ENCODE measurements around the gene LRBA. TPM values are rescaled to one million over a fixed set of nuclear protein-coding genes. Genes with fewer than 3 reads are reported as not detected.
"Not testable (repeated sequence)": the region's sequence is repeated elsewhere in the genome, so short reads cannot be mapped to it uniquely, and the experiment has no call there.

Gene LRBA
- total and polyA plus RNA-seq, 2 donors: 18.4 to 38.6 TPM

GRCh38 chr4:150769248-150769647 lies 245.8 kb downstream of the LRBA start:
- no peaks in the 10 kb centered on the region for H3K9me3 ChIP-seq (ENCODE audit: control insufficient read depth in 2 of 2, insufficient read depth in 1 of 2, low read length in 1 of 2)
- no peaks in the 10 kb centered on the region for H3K4me1 ChIP-seq (ENCODE audit: control insufficient read depth in 2 of 2, insufficient read depth in 2 of 2, low read length in 2 of 2)
- no peaks in the 10 kb centered on the region for H3K36me3 ChIP-seq (ENCODE audit: control insufficient read depth in 2 of 2, insufficient read depth in 2 of 2, low read length in 1 of 2)
- no peak overlapping the region for H3K27ac ChIP-seq (ENCODE audit: low read depth in 1 of 2, low read length in 1 of 2)
- DNase-seq (ENCODE audit: low read depth in 6 of 9, low spot score in 9 of 9): no peak
- no peak overlapping the region for H3K4me3 ChIP-seq (ENCODE audit: low read length in 2 of 2)
- over 99% methylated on average over 2 of the region's 2 CpGs for WGBS
- no peaks in the 10 kb centered on the region for H3K27me3 ChIP-seq (ENCODE audit: control insufficient read depth in 2 of 2, insufficient read depth in 1 of 2, low read length in 1 of 2)

DNA sequence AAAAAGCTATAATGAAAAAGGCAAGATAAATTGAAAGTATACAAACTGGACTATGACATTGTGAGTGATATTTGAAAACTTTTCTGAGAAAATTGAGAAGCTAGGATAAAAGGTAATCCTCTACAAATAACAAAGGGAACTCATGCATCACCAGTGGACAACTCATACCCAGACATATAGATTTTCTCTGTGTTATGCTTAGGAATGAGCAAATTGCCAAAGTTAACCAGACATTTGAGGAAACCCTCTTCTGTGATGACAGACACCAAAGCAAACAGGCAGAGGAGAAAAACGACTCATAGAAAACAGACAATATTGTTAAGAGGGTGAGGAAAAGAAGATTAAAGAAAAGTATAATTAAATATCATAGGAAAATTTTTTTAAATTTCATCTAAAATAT lies 246.6 kb downstream of the LRBA start:
- 95% methylated on average over 1 of the region's 1 CpG for WGBS
- no peaks in the 10 kb centered on the region for H3K4me1 ChIP-seq (ENCODE audit: control insufficient read depth in 2 of 2, insufficient read depth in 2 of 2, low read length in 2 of 2)
- no peaks in the 10 kb centered on the region for H3K9me3 ChIP-seq (ENCODE audit: control insufficient read depth in 2 of 2, insufficient read depth in 1 of 2, low read length in 1 of 2)
- no peaks in the 10 kb centered on the region for H3K27me3 ChIP-seq (ENCODE audit: control insufficient read depth in 2 of 2, insufficient read depth in 1 of 2, low read length in 1 of 2)
- no peak for DNase-seq (ENCODE audit: low read depth in 6 of 9, low spot score in 9 of 9)
- H3K36me3 ChIP-seq (ENCODE audit: control insufficient read depth in 2 of 2, insufficient read depth in 2 of 2, low read length in 1 of 2): no peaks in the 10 kb centered on the region
- H3K27ac ChIP-seq (ENCODE audit: low read depth in 1 of 2, low read length in 1 of 2): no peak overlapping the region
- no peak overlapping the region for H3K4me3 ChIP-seq (ENCODE audit: low read length in 2 of 2)

GRCh38 chr4:150765216-150765615 lies 249.9 kb downstream of the LRBA start:
- no peaks in the 10 kb centered on the region for H3K36me3 ChIP-seq (ENCODE audit: control insufficient read depth in 2 of 2, insufficient read depth in 2 of 2, low read length in 1 of 2)

GRCh38 chr4:150751648-150752047 lies 263.4 kb downstream of the LRBA start:
- no peaks in the 10 kb centered on the region for H3K27me3 ChIP-seq (ENCODE audit: control insufficient read depth in 2 of 2, insufficient read depth in 1 of 2, low read length in 1 of 2)
- no peaks in the 10 kb centered on the region for H3K4me1 ChIP-seq (ENCODE audit: control insufficient read depth in 2 of 2, insufficient read depth in 2 of 2, low read length in 2 of 2)
- no peaks in the 10 kb centered on the region for H3K9me3 ChIP-seq (ENCODE audit: control insufficient read depth in 2 of 2, insufficient read depth in 1 of 2, low read length in 1 of 2)
- H3K36me3 ChIP-seq (ENCODE audit: control insufficient read depth in 2 of 2, insufficient read depth in 2 of 2, low read length in 1 of 2): no peaks in the 10 kb centered on the region
- H3K4me3 ChIP-seq (ENCODE audit: low read length in 2 of 2): no peak overlapping the region
- no peak for DNase-seq (ENCODE audit: low read depth in 6 of 9, low spot score in 9 of 9)
- H3K27ac ChIP-seq (ENCODE audit: low read depth in 1 of 2, low read length in 1 of 2): no peak overlapping the region

More at GRCh38 chr4:150765216-150765615, 249.9 kb downstream of the LRBA start:
- Histone ChIP-seq H3K27ac (ENCODE audit: low read depth in 1 of 2, low read length in 1 of 2) (no peak overlapping the region), H3K4me3 (ENCODE audit: low read length in 2 of 2) (no peak overlapping the region), H3K27me3 (ENCODE audit: control insufficient read depth in 2 of 2, insufficient read depth in 1 of 2, low read length in 1 of 2) (no peaks in the 10 kb centered on the region), H3K9me3 (ENCODE audit: control insufficient read depth in 2 of 2, insufficient read depth in 1 of 2, low read length in 1 of 2) (no peaks in the 10 kb centered on the region), H3K4me1 (ENCODE audit: control insufficient read depth in 2 of 2, insufficient read depth in 2 of 2, low read length in 2 of 2) (no peaks in the 10 kb centered on the region)
- WGBS: 98% methylated on average over 2 of the region's 2 CpGs
- no peak for DNase-seq (ENCODE audit: low read depth in 6 of 9, low spot score in 9 of 9)

GRCh38 chr4:150750824-150751223 lies 264.3 kb downstream of the LRBA start:
- no peaks in the 10 kb centered on the region for H3K4me1 ChIP-seq (ENCODE audit: control insufficient read depth in 2 of 2, insufficient read depth in 2 of 2, low read length in 2 of 2)
- H3K9me3 ChIP-seq (ENCODE audit: control insufficient read depth in 2 of 2, insufficient read depth in 1 of 2, low read length in 1 of 2): no peaks in the 10 kb centered on the region
- H3K27me3 ChIP-seq (ENCODE audit: control insufficient read depth in 2 of 2, insufficient read depth in 1 of 2, low read length in 1 of 2): no peaks in the 10 kb centered on the region
- DNase-seq (ENCODE audit: low read depth in 6 of 9, low spot score in 9 of 9): no peak
- H3K27ac ChIP-seq (ENCODE audit: low read depth in 1 of 2, low read length in 1 of 2): no peak overlapping the region
- H3K36me3 ChIP-seq (ENCODE audit: control insufficient read depth in 2 of 2, insufficient read depth in 2 of 2, low read length in 1 of 2): no peaks in the 10 kb centered on the region
- no peak overlapping the region for H3K4me3 ChIP-seq (ENCODE audit: low read length in 2 of 2)

DNA sequence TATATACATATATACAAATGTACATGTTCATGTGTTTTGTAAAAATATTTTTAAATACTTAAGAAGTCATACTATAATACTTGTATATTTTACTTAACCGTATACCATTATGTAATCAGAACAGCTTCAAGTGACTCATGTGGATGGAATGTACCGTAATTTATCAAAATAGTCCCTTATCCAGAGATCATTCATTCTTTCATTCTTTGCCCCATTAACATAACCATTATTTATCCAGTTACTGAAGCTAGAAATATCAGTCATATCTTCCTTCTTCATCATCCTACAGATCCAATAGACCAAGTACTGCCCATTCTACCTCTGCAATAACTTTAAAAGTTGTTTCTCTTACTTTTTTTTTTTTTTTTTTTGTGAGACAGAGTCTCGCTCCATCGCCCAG lies 268.9 kb downstream of the LRBA start:
- Histone ChIP-seq H3K36me3 (ENCODE audit: control insufficient read depth in 2 of 2, insufficient read depth in 2 of 2, low read length in 1 of 2) (no peaks in the 10 kb centered on the region), H3K9me3 (ENCODE audit: control insufficient read depth in 2 of 2, insufficient read depth in 1 of 2, low read length in 1 of 2) (no peaks in the 10 kb centered on the region), H3K4me3 (ENCODE audit: low read length in 2 of 2) (no peak overlapping the region), H3K4me1 (ENCODE audit: control insufficient read depth in 2 of 2, insufficient read depth in 2 of 2, low read length in 2 of 2) (no peaks in the 10 kb centered on the region), H3K27ac (ENCODE audit: low read depth in 1 of 2, low read length in 1 of 2) (no peak overlapping the region), H3K27me3 (ENCODE audit: control insufficient read depth in 2 of 2, insufficient read depth in 1 of 2, low read length in 1 of 2) (no peaks in the 10 kb centered on the region)
- DNase-seq (ENCODE audit: low read depth in 6 of 9, low spot score in 9 of 9): no peak
- over 99% methylated on average over 4 of the region's 4 CpGs for WGBS

DNA sequence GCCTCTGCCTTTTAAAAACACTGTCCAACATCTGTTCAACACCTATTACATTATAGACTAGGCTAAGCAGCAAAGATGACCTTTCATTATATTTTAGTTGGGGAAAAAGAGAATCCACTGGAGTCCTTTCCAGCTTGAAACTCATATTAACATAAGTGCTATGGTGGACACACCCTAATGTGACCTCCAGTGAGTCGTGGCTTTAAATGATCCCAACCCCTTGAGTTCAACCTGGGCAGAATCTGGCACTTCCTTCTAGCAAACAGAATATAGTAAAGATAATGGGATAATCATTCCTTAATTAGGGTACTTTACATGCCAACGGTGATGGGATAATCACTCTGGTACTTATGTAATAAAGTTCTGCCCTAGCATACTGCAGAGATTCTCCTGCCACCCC lies 270.5 kb downstream of the LRBA start:
- H3K4me1 ChIP-seq (ENCODE audit: control insufficient read depth in 2 of 2, insufficient read depth in 2 of 2, low read length in 2 of 2): no peaks in the 10 kb centered on the region
- no peaks in the 10 kb centered on the region for H3K9me3 ChIP-seq (ENCODE audit: control insufficient read depth in 2 of 2, insufficient read depth in 1 of 2, low read length in 1 of 2)
- no peaks in the 10 kb centered on the region for H3K36me3 ChIP-seq (ENCODE audit: control insufficient read depth in 2 of 2, insufficient read depth in 2 of 2, low read length in 1 of 2)
- 95% methylated on average over 2 of the region's 2 CpGs for WGBS
- H3K27ac ChIP-seq (ENCODE audit: low read depth in 1 of 2, low read length in 1 of 2): no peak overlapping the region
- no peak overlapping the region for H3K4me3 ChIP-seq (ENCODE audit: low read length in 2 of 2)
- no peaks in the 10 kb centered on the region for H3K27me3 ChIP-seq (ENCODE audit: control insufficient read depth in 2 of 2, insufficient read depth in 1 of 2, low read length in 1 of 2)
- no peak for DNase-seq (ENCODE audit: low read depth in 6 of 9, low spot score in 9 of 9)

DNA sequence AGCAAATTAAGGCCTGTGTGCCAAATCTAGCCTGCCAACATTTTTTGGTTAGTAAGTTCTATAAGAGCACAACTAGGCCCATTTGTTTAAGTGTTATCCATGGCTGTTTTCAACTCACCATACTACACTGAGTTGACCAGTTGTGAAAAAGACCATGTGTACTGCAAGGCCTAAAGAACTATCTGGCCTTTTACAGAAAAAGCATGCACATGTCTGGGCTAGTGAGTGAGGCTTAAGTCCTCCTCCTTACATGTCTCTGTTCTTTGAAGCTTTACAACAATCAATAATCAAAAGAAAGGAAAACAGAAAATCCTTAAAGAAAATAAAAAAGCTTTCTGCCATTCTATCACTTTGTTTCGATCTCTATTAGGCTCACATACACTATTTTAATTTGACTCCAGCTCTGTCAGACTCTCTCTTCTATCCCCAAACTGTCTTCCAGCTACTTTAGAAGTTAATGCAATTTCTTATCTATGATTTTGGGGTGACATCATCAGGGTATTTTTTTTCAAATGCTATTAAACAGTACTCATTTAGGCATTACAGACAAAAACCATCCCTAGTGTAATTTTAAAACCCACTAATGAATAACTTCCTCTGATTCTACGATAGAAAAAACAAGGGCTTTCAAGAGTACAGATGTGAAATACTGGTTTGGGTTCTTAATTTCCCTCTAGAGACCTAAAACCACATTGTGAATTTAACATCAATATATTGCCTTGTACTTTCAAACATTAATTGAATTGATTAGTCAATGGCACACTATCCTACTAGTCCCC lies 271.3 kb downstream of the LRBA start:
- DNase-seq (ENCODE audit: low read depth in 6 of 9, low spot score in 9 of 9): no peak
- Histone ChIP-seq H3K27ac (ENCODE audit: low read depth in 1 of 2, low read length in 1 of 2) (no peak overlapping the region), H3K4me3 (ENCODE audit: low read length in 2 of 2) (no peak overlapping the region)

GRCh38 chr4:150742930-150743329 lies 272.2 kb downstream of the LRBA start:
- not testable (repeated sequence) for H3K4me3 ChIP-seq (ENCODE audit: low read length in 2 of 2); H3K36me3 ChIP-seq (ENCODE audit: control insufficient read depth in 2 of 2, insufficient read depth in 2 of 2, low read length in 1 of 2); H3K27me3 ChIP-seq (ENCODE audit: control insufficient read depth in 2 of 2, insufficient read depth in 1 of 2, low read length in 1 of 2); H3K27ac ChIP-seq (ENCODE audit: low read depth in 1 of 2, low read length in 1 of 2); DNase-seq (ENCODE audit: low read depth in 6 of 9, low spot score in 9 of 9); H3K9me3 ChIP-seq (ENCODE audit: control insufficient read depth in 2 of 2, insufficient read depth in 1 of 2, low read length in 1 of 2); H3K4me1 ChIP-seq (ENCODE audit: control insufficient read depth in 2 of 2, insufficient read depth in 2 of 2, low read length in 2 of 2)
- WGBS: 89% methylated on average over 6 of the region's 6 CpGs

More for the DNA sequence above, 271.3 kb downstream of the LRBA start:
- no peaks in the 10 kb centered on the region for H3K4me1 ChIP-seq (ENCODE audit: control insufficient read depth in 2 of 2, insufficient read depth in 2 of 2, low read length in 2 of 2)
- H3K27me3 ChIP-seq (ENCODE audit: control insufficient read depth in 2 of 2, insufficient read depth in 1 of 2, low read length in 1 of 2): no peaks in the 10 kb centered on the region
- WGBS: 91% methylated on average over 2 of the region's 2 CpGs
- H3K9me3 ChIP-seq (ENCODE audit: control insufficient read depth in 2 of 2, insufficient read depth in 1 of 2, low read length in 1 of 2): no peaks in the 10 kb centered on the region
- no peaks in the 10 kb centered on the region for H3K36me3 ChIP-seq (ENCODE audit: control insufficient read depth in 2 of 2, insufficient read depth in 2 of 2, low read length in 1 of 2)
